D721Med (cell line): ENCODE measurements around the gene ITIH4.

Experiments
- DNase-seq: peaks from one replicate; pipeline ENCODE4 v3.0.0; 2011; ENCODE audit warnings: low spot score; ENCODE audit not compliant: insufficient read length
- FAIRE-seq: peaks from 2 replicates; lab custom pipeline; 2011; peaks lifted over from hg19 to GRCh38; lab: Jason Lieb, UNC
- TF ChIP-seq, protein P1 (sequence below): IDR thresholded peaks from 2 replicates; pipeline ENCODE4 v1.5.1; 2012; ENCODE audit warnings: mild to moderate bottlenecking, control low read depth; ENCODE audit not compliant: insufficient read depth; ENCODE audit errors: missing control alignments

ITIH4 gene

DNA sequence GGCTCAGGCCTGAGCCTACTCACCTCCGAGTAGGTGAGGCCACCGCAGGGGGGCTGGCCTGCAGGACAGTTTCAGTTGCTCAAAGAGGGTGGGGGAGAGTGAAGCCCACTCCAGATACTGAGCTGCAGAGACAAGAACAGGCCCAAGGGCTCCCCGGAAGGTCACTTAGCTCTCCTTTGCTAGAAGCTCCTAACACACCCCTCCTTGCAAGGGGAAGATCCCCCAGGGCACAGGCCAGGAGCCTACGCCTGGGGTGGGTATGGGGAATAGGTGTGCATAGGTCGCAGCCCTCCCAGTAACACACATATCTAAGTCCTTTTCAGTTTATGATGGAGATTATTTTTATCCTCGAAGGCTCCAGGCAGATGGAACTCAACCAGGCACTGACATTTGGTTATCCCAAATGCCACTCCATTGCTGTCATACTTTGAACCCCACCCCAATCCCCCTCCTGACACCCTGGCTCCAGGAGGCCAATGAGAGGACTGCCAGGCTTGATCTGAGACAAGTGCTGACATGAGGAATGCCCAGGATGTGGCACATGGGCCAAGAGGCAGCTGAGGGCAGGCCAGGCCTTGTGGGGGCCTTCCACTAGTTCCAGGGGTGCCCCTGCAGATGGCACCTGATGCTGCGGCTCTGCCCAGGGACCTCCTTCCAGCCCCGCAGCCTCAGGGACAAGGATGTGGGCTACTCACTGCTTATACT lies 5.4 kb upstream of the ITIH4 start:
- DNase-seq = no peak
- TF ChIP-seq, protein P1, sequence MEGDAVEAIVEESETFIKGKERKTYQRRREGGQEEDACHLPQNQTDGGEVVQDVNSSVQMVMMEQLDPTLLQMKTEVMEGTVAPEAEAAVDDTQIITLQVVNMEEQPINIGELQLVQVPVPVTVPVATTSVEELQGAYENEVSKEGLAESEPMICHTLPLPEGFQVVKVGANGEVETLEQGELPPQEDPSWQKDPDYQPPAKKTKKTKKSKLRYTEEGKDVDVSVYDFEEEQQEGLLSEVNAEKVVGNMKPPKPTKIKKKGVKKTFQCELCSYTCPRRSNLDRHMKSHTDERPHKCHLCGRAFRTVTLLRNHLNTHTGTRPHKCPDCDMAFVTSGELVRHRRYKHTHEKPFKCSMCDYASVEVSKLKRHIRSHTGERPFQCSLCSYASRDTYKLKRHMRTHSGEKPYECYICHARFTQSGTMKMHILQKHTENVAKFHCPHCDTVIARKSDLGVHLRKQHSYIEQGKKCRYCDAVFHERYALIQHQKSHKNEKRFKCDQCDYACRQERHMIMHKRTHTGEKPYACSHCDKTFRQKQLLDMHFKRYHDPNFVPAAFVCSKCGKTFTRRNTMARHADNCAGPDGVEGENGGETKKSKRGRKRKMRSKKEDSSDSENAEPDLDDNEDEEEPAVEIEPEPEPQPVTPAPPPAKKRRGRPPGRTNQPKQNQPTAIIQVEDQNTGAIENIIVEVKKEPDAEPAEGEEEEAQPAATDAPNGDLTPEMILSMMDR = no peak
- FAIRE-seq = no peak

DNA sequence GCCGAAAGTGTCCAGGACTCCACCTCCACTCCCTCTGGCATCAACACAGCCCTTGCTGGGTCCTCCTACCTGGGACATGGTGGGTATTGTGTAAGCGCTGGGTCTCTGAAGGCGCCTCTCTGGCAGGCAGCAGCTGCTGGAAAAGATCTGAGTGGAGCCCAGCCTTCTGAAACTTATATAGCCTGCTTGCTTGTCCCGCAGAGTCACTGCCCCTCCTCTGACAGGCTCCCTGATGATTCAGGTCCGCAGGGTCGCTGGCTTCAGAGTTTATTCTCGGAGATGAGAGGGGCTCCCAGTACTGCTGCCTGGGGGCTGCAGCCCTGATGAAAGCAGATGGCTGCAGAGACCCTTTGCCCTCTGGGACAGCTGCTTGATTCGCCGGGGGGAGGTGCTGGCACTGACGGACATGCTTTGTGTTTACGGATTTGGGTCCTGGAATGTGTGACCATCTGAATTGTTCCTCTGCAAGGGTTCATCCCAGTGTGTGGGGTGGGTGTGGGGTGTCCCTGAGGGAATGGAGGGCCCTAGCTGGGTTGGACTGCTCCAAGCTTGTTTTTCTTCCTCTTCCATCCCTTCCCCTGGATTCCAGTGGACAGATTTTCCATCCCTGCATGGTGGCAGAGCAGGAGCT lies 4.5 kb upstream of the ITIH4 start, which contains the start of gene MUSTN1:
MUSTN1 (minus strand) TSS at position 149 of the 631 bp plus-strand sequence; CDS start at position 78, 71 bp downstream.
- DNase-seq (no peak), FAIRE-seq (no peak)
- TF ChIP-seq, protein P1 = no peak

DNA sequence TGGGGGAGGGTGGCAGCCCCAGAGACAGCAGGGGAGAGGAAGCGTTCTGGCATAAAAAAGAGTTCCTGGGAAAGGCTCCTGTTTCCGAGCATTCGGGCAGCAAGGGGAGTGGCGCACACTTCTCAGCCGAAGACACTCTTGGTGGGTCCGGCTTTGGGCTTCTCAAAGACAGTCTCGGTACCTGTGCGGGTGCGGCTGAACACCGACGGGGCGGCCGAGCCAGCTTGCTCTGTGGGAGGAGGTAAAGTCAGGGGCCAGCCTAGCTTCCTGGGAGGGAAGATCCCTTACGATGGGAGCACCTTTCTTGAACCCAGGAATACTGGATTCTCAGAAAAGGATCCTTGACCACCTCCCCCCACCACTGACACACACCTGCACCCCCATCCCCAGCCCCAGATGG lies 2.7 kb upstream of the ITIH4 start:
- TF ChIP-seq, protein P1 = no peak
- DNase-seq (no peak), FAIRE-seq (no peak)

DNA sequence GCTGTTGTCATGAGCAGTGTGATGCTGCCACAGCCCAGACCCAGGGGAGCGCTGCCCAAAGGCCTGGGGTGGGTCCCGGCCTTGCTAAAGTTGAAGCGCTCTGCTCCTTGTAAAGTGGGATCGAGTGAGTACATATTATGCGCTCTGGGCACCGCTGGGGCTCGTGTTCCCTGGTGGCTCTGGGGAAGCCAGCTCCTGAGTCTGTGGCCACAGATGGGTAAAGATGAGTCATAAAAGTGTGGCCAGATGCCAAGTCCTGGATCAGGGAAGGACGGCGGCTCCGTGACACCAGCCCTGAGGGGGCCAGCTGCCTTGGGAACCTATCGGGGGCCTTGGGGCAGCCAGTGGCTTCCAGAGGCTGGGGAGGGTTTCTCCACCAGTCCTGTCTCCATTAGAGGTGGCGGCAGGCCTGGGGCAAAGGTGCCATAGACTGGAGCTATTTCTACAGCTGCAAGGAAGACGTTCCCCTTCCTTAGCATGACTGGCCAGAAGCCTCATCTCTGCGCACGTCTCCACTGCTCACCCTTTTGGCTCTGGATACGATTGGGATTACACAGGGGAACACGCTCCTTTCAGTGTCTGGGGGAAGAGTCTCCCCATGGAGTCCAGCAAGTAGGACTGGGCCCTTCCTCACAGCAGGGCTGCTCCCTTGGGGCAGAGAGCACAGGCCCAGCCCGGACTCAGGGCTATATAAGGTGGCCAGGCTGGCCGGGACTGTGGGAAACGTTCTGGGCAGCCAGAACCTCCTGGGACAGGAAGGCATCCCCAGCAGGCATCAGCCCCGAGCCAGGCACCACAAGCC lies 1.2 kb upstream of the ITIH4 start:
- DNase-seq = no peak
- FAIRE-seq = no peak

DNA sequence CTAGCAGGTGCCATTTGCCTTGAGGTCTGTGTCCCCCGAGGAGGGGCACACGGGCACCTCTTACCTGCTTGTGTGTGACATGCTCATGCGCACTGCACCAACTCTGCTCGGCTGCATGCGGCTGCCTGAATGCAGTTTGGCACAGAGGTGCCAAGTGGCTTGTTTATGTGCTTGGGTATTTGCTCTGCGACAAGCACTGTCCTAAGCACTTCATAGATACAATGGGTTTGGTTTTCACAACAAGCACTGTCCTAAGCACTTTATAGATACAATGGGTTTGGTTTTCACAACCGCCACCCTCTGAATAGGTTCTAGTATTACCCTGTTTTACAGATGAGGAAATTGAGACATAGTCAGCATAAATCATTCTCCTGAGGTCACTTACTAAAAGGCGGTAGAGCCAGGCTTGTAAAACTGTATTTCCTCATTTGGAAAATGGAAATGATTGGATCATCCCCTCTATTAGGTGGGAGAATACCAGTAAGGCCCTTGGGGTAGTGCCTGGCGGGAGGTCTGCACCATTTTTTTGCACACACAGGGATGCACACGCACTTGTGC lies 487 bp downstream of the ITIH4 start:
- no peak for FAIRE-seq

More for the DNA sequence above, 1.2 kb upstream of the ITIH4 start:
- TF ChIP-seq, protein P1 = no peak

DNA sequence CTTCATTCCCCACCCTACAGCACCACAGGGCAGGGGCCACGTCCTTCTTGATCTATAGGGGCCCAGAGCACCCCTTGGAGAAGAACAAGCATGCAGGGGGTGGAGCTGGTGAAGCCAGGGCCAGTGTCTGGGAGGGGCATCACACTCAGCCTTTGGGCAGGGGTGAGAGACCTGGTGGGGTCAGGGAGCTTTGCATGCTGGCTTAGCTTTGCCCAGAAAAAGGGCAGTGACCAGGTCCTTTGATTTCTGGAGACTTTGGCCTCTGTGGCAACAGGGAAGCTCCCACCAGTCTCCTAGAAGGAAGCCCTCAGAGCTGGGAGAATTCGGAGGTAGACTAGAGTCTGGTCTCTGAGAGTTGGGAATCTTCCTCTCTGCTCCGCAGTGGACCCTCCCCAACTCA lies 990 bp downstream of the ITIH4 start:
- no peak for DNase-seq
- TF ChIP-seq, protein P1 = no peak
- no peak for FAIRE-seq

More for the DNA sequence above, 487 bp downstream of the ITIH4 start:
- TF ChIP-seq, protein P1 = no peak
- DNase-seq = no peak
